Natural killer cell (primary cell): ENCODE measurements around the gene AKR1A1. TPM values are rescaled to one million over a fixed set of nuclear protein-coding genes. Genes with fewer than 3 reads are reported as not detected.

Source experiments
- ATAC-seq, 3 donors: fragments of 150-1000 bp in 2 of 3; fragments of 200-7000 bp in 1 of 3; cut with Tn5 transposase; 1 replicate in 1 of 3; 2 replicates in 2 of 3; pipeline ENCODE4 v1.10.0; 2021; ENCODE audit warnings: mild to moderate bottlenecking in 2 of 3, moderate library complexity in 2 of 3
- DNase-seq, 2 donors: peaks; one replicate each; pipeline versions ENCODE4 v3.0.0 to v3.0.0-alpha.2; 2013 to 2021; ENCODE audit warnings: mixed read lengths in 1 of 2
- H3K27ac ChIP-seq: one replicate; pipeline ENCODE4 v1.5.1; 2013; ENCODE audit warnings: mild to moderate bottlenecking, low read length
- H3K27me3 ChIP-seq: one replicate; pipeline ENCODE4 v1.6.1; 2013; ENCODE audit warnings: low read length; ENCODE audit not compliant: control insufficient read depth, insufficient read depth
- H3K36me3 ChIP-seq: one replicate; pipeline ENCODE4 v1.6.1; 2013; ENCODE audit warnings: low read length; ENCODE audit not compliant: control insufficient read depth, insufficient read depth
- H3K4me1 ChIP-seq: one replicate; pipeline ENCODE4 v1.6.1; 2013; ENCODE audit warnings: low read length; ENCODE audit not compliant: control insufficient read depth, insufficient read depth
- H3K4me3 ChIP-seq: one replicate; pipeline ENCODE4 v1.5.1; 2013; ENCODE audit warnings: low read length
- H3K9me3 ChIP-seq: one replicate; pipeline ENCODE4 v1.6.1; 2013; ENCODE audit warnings: low read length; ENCODE audit not compliant: control insufficient read depth, insufficient read depth
- H3K27ac Mint-ChIP-seq, 2 donors: one replicate each; pipeline ENCODE4 v1.8.0; 2022; ENCODE audit warnings: mild to moderate bottlenecking in 2 of 2, mixed read lengths in 2 of 2, moderate library complexity in 1 of 2
- H3K27me3 Mint-ChIP-seq, 2 donors: one replicate each; pipeline ENCODE4 v1.8.0; 2022; ENCODE audit warnings: low read depth in 2 of 2, mixed read lengths in 2 of 2
- H3K36me3 Mint-ChIP-seq: one replicate; pipeline ENCODE4 v1.8.0; 2022; ENCODE audit warnings: mixed read lengths
- H3K4me1 Mint-ChIP-seq, 2 donors: one replicate each; pipeline ENCODE4 v1.8.0; 2022; ENCODE audit warnings: mixed read lengths in 2 of 2
- H3K4me3 Mint-ChIP-seq: one replicate; pipeline ENCODE4 v1.8.0; 2022; ENCODE audit warnings: mild to moderate bottlenecking, moderate library complexity, mixed read lengths
- H3K9me3 Mint-ChIP-seq, 2 donors: one replicate each; pipeline ENCODE4 v1.8.0; 2022; ENCODE audit warnings: mixed read lengths in 2 of 2
- CTCF ChIP-seq: fragments of 200-600 bp; IDR thresholded peaks from one replicate; pipeline ENCODE4 v1.8.0; 2022; ENCODE audit warnings: antibody characterized with exemption
- WGBS: methylation state at CpG from one replicate; pipeline ENCODE4 v1.1.7; 2013; ENCODE audit warnings: missing lambda C conversion rate; ENCODE audit not compliant: insufficient coverage; 5-methylcytosine and 5-hydroxymethylcytosine counted together
- intact Hi-C: fragments of 100-400 bp; cut with micrococcal nuclease; formaldehyde crosslinking; loops from one replicate; pipeline ENCODE4 v1.14.2; 2022
- total RNA-seq, 4 donors: library from RNA; stranded (reverse); fragments of 120-200 nt in 1 of 4; gene quantifications; one replicate each; pipeline versions ENCODE4 v1.2.3 to v1.2.4, GENCODE V29; 2013 to 2022

Gene AKR1A1
- total RNA-seq, 3 donors from 2014 or later (not counting 1 experiment from before 2014, with no cell fraction given) = 45.7 to 54.2 (median 53.9) TPM

GRCh38 chr1:45610589-45611226 is 60.1 kb downstream of the AKR1A1 start:
- Mint-ChIP-seq H3K9me3 (no peaks in the 10 kb centered on the region), H3K27me3 (no peaks in the 10 kb centered on the region), H3K4me1 (peaks cover 6 to 13% of the 10 kb centered on the region in 2 donors), H3K4me3 (no peak overlapping the region), H3K27ac (peak overlapping the region in 1 of 2 donors; percentile 25), H3K36me3 (peaks cover 24% of the 10 kb centered on the region)
- WGBS = 92% methylated on average over 10 of the region's 10 CpGs
- Histone ChIP-seq H3K4me1 (no peaks in the 10 kb centered on the region), H3K27me3 (no peaks in the 10 kb centered on the region), H3K9me3 (no peaks in the 10 kb centered on the region), H3K4me3 (no peak overlapping the region), H3K36me3 (peaks cover 63% of the 10 kb centered on the region), H3K27ac (no peak overlapping the region)
- intact Hi-C loops = no loop called here
- ATAC-seq = no peak
- no peak for TF ChIP-seq CTCF
- DNase-seq = no peak

DNA sequence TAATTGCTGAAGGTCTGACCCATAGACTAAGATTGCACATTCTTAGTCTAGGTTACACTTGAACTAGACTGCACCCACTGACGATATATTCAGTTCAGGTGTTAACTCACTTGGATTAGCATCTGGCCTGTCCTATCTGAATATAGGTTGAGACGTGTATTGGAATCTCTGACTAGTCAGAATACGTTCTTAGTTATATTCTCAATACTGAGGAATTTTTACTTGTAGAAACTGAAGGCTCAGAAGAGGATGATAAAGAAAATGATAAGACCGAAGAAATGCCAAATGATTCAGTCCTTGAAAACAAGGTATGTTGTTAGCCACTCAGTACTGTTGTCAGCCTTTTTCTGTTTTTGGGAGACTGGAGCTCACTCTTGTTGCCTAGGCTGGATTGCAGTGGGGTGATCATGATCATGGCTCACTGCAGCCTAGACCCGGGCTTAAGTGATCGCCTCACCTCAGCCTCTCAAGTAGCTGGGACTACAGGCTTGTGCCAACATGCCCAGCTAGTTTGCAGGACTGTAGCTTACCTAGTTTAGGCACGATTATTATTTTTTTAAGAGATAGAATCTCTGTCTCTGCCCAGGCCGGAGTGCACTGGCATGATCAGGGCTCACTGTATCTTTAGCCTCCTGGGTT is 62.4 kb downstream of the AKR1A1 start:
- 88% methylated on average over 8 of the region's 8 CpGs for WGBS
- no peak overlapping the region for H3K27ac Mint-ChIP-seq
- Histone ChIP-seq H3K27ac (no peak overlapping the region), H3K27me3 (no peaks in the 10 kb centered on the region), H3K9me3 (no peaks in the 10 kb centered on the region), H3K36me3 (peaks cover 66% of the 10 kb centered on the region), H3K4me1 (no peaks in the 10 kb centered on the region), H3K4me3 (no peak overlapping the region)
- no peak overlapping the region for H3K4me3 Mint-ChIP-seq
- H3K4me1 Mint-ChIP-seq = peaks cover 0 to 6% of the 10 kb centered on the region in 2 donors
- no peaks in the 10 kb centered on the region for H3K9me3 Mint-ChIP-seq
- DNase-seq = no peak
- TF ChIP-seq CTCF = no peak
- H3K36me3 Mint-ChIP-seq = peaks cover 25% of the 10 kb centered on the region
- intact Hi-C loops = no loop called here
- H3K27me3 Mint-ChIP-seq = no peaks in the 10 kb centered on the region
- ATAC-seq = no peak

DNA sequence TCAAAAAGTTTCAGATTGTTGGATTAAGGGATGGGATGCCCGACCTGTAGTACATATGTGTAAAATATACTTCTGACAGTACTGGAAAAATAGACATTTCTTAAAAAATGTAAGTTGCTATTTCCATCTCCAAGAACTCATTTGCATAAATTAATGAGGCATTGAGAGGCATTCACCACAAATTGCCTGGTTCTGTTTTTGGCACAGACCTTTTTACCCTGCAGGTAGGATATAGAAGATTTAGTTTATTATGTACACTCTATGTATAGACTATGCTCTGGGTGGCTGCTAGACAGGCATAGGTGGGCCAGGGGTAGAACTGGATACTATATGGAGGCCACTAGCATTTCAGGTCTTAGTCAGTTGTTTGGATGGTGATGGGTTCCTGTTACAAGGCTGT is 65.3 kb downstream of the AKR1A1 start:
- Mint-ChIP-seq H3K27ac (no peak overlapping the region), H3K9me3 (no peaks in the 10 kb centered on the region), H3K4me3 (no peak overlapping the region), H3K4me1 (no peaks in the 10 kb centered on the region), H3K36me3 (peaks cover 30% of the 10 kb centered on the region), H3K27me3 (no peaks in the 10 kb centered on the region)
- H3K9me3 ChIP-seq = no peaks in the 10 kb centered on the region
- TF ChIP-seq CTCF = no peak
- DNase-seq = no peak
- intact Hi-C loops = no loop called here
- no peaks in the 10 kb centered on the region for H3K4me1 ChIP-seq
- H3K36me3 ChIP-seq = peaks cover 55% of the 10 kb centered on the region
- no peak overlapping the region for H3K4me3 ChIP-seq
- WGBS = no CpG with 5 or more reads among the region's 1 CpG
- ATAC-seq = no peak
- H3K27me3 ChIP-seq = no peaks in the 10 kb centered on the region
- H3K27ac ChIP-seq = no peak overlapping the region
